Adrenal gland (tissue), 5 donors: Measurements from ENCODE around the gene APOBEC2.

Source experiments
- CTCF ChIP-seq, 6 experiments: fragments of 450-650 bp in 4 of 6; fragments of 200-600 bp in 2 of 6; sonication (generic) in 1 of 6; IDR thresholded peaks; 1 replicate in 5 of 6; 2 replicates in 1 of 6; pipeline versions ENCODE4 v1.5.1 to v1.8.0; 2016 to 2021; ENCODE audit warnings: antibody characterized with exemption in 6 of 6, mild to moderate bottlenecking in 2 of 6, moderate library complexity in 1 of 6
- POLR2A ChIP-seq, 2 donors: fragments of 450-650 bp; IDR thresholded peaks; one replicate each; pipeline ENCODE4 v1.6.1; 2017; ENCODE audit warnings: antibody characterized with exemption in 2 of 2, mild to moderate bottlenecking in 2 of 2, moderate library complexity in 1 of 2
- donor health status: DM: no; HTN: no; CAD: no.

GRCh38 chr6:41027241-41027640 is 25.8 kb upstream of the APOBEC2 start:
- TF ChIP-seq CTCF (IDR thresholded peaks at IDR 0.05) (no peak), POLR2A (IDR thresholded peaks at IDR 0.05) (no peak)
